GM21723 (cell line): ENCODE data around the gene MIEN1.
A peak's percentile ranks its signal among the peaks of the same experiment; 100 is the strongest.
"Not testable (repeated sequence)": the region's sequence is repeated elsewhere in the genome, so short reads cannot be mapped to it uniquely, and the experiment has no call there.

ENCODE experiments used
- ATAC-seq: cut with Tn5 transposase; IDR thresholded peaks from one replicate; pipeline ENCODE4 v1.9.1; 2021; ENCODE audit warnings: mild to moderate bottlenecking, moderate library complexity; ENCODE audit not compliant: unreplicated experiment

MIEN1 gene

DNA sequence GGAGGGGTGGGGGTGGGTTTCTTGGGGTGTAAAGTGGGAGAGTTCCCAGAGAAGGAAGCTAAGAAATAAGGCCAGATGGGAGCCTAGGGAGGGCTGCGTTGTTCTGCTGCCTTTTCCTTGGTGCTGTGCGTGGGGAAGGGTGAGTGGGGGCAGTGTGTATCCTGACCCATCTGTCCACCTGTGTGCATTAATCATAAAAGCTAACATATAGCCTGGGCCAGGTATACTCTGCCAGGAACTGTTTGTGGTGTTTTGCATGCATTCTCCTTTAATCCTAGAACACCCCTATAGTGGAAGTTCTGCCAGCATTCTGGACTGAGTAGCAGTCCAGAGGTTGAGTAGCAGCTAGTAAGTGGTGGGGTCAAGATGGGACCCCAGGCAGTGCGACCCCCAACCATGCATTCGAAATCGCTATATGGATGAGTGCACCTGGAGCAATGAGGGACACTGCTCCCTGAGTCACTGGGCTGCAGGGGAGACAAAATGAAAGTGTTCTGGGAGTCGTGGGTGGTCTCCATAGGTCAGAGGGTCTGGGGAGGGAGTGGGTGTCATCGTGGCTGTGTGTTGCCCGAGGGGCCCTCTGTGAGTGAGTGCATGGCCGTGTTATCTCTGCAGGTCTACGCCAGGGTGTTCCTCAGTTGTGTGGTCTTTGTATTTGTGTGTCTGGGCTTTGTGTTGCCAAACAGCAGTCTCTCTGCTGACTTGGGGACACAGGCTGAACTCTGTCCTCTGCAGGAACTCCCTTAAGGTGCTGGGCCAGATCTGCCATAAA, 29.1 kb downstream of the MIEN1 start:
- no peak for ATAC-seq

DNA sequence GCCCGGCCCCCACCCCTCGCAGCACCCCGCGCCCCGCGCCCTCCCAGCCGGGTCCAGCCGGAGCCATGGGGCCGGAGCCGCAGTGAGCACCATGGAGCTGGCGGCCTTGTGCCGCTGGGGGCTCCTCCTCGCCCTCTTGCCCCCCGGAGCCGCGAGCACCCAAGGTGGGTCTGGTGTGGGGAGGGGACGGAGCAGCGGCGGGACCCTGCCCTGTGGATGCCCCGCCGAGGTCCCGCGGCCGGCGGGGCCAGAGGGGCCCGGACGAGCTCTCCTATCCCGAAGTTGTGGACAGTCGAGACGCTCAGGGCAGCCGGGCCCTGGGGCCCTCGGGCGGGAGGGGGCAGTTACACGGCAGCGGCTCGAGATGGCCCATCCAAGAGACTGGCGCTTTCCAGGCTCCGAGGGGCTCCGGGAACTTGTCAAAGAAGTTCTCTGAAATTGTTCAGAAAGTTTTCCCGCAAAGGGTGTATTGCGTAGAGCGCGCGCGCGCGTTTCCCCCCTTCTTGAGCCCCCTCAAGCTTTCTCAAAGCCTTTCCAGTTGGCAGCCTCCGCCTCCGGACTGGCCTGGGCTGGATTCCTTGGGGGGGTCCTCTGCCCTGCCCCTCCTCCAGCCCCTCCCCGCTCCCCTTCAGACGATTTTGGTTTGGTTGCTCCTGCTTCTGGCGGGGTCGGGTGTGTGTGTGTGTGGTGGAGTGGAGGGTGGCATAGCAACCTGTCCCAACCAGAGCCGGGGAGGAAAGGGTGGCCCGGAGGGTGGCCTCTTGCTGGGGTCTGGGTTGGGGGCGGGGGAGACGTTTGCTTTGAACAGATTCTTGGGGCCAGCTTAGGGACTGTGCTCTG, 30.0 kb downstream of the MIEN1 start:
- ATAC-seq: no peak

DNA sequence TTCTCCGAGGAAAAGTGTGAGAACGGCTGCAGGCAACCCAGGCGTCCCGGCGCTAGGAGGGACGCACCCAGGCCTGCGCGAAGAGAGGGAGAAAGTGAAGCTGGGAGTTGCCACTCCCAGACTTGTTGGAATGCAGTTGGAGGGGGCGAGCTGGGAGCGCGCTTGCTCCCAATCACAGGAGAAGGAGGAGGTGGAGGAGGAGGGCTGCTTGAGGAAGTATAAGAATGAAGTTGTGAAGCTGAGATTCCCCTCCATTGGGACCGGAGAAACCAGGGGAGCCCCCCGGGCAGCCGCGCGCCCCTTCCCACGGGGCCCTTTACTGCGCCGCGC, 30.5 kb downstream of the MIEN1 start, which contains the start of gene ERBB2:
TSS of gene ERBB2 (plus strand) at position 247 of the 330 bp plus-strand sequence. CDS start 175 bp downstream, outside the sequence.
- ATAC-seq: no peak

DNA sequence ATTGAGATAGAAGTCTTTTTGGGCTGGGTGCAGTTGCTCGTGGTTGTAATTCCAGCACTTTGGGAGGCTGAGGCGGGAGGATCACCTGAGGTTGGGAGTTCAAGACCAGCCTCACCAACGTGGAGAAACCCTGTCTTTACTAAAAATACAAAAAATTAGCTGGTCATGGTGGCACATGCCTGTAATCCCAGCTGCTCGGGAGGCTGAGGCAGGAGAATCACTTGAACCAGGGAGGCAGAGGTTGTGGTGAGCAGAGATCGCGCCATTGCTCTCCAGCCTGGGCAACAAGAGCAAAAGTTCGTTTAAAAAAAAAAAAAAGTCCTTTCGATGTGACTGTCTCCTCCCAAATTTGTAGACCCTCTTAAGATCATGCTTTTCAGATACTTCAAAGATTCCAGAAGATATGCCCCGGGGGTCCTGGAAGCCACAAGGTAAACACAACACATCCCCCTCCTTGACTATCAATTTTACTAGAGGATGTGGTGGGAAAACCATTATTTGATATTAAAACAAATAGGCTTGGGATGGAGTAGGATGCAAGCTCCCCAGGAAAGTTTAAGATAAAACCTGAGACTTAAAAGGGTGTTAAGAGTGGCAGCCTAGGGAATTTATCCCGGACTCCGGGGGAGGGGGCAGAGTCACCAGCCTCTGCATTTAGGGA, 31.0 kb downstream of the MIEN1 start:
- ATAC-seq: not testable (repeated sequence)

DNA sequence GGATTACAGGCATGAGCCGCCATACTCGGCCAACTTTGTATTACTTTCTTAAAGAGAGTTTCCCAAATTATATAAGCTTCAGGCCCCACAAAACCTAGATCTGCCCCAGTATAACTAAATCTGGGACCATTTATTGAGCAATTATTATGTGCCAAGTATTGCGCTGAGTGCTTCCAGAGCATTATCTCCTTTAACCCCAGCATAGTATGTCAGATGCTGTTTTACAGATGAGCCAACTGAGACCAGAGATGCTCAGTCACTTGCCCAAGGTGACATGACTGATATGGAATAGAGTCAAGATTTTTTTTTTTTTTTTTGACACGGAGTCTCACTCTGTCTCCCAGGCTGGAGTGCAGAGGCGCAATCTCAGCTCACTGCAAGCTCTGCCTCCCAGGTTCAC, 32.4 kb downstream of the MIEN1 start:
- no peak for ATAC-seq

DNA sequence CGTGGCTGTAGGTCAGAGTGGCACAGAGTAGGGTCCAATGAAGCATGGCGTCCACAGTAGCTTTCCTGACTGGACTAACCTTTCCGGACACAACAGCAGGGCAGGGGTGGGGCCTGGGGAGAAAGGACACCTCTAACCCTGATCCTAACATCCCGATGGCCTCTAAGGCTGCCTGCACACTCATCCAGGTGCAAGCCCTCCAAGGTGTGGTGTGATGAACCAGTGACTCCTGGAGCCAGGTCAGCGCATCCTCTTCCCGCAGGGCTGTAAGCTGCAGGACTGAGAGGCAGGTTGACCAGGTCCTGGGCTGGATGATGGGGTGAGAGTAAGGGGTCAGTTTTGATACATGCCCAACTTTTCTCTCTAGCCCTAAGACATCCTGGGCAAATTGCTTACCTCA, 33.6 kb downstream of the MIEN1 start:
- ATAC-seq: no peak

DNA sequence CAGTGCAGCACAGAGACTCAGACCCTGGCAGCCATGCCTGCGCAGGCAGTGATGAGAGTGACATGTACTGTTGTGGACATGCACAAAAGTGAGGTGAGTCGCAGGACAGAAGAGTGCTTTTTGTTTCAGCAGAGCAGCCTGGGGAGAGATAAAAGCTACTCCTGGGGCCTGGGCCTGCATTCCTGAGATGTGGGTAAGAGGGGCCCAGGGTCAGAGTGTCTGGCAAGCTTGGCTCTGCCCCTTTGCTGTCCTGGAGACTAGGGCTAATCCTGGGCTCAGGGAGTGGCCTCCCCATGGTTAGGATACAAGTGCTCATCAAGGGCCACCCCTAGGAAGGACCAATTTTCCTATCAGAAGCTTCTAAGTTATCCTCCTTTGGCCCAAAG, 35.2 kb downstream of the MIEN1 start:
- no peak for ATAC-seq

DNA sequence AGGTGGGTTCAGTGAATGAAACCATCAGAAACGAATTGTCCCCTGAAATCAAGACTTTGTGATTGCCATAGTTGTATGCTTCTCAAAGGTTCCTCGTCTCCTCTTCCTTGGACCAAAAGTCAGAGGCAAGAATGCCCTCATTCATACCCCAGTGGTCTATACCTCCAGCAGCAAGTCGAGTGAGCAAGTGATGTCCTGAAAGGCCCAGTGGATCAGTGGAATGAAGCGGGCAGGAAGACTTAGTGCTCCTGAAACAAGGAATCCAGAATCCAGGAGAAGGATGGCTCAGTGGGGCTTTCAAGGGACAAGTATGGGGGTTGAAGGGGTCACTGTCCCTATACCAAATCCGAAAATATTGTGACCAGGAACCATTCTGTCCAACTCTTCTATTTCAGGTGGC, 35.7 kb downstream of the MIEN1 start:
- ATAC-seq: no peak

DNA sequence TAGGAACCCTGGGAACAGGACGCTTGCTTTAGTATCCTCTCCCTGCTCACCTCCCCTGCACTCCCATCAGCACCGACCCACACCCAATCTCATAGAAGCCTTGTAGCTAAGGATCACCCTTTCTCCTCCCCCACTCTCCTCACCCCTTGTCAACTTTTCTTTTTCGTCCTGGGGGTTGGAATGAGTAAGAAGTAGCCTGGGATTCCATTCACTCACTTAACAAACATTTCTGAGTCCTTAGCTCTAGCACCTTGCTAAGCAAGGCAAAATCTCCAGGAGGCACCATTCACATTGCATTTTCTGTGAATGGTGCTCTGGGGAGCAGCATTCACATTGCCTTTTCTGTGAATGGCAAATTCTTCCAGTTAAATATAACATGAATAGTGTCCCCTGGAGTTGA, 41.4 kb downstream of the MIEN1 start:
- no peak for ATAC-seq

DNA sequence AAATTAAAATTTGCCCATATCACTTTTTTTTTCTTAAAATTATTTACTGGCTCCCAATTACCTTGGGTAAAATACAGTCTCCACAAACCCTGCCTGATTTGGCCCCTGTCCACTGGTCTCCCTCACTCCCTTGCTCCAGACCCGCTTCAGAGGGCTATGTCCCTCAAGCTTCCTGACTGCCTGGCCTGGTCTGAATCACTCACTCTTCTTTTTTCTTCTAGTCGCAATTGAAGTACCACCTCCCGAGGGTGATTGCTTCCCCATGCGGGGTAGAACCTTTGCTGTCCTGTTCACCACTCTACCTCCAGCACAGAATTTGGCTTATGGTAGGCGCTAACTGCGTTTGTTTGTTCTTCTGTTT, 41.9 kb downstream of the MIEN1 start:
- ATAC-seq: no peak

DNA sequence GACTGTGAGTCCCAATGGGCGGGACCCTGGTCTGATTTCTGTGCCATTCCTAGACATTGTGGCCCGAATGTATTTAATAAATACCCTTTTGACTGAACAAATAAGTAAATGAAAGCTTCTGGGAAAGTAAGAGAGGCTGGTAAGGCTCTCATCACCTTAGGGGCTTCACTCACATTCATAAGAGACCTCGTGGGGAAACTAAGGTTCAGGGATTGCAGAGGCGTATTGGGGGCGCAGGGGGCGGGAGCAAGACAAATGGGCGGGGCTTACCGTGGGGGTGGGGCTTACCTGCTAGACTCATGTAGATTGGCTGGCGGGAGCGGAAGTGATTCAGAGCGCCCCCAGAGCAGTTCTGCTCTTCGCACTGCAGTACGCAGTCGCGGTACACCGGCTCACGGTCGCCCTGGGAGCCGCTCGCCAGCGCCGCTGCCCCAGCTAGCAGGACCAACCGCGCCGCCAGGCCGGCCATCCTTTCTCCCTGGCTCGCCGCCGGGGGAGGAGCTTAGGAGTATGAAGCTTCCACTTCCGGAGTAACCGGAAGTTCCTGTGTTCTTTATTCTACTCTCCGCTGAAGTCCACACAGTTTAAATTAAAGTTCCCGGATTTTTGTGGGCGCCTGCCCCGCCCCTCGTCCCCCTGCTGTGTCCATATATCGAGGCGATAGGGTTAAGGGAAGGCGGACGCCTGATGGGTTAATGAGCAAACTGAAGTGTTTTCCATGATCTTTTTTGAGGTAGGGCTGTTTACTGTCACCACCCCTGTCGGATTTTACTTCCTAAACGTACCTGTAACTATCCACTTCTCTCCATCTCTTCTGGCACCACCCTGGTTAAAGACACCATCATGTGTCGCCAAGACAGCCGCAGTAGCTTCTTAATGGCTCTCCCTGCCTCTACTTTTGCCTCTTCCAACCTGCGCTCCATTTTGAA, 42.5 kb downstream of the MIEN1 start, which contains the start of gene PGAP3:
TSS of gene PGAP3 (minus strand) at position 512 of the 929 bp plus-strand sequence. CDS start at position 469, 43 bp downstream.
- peak; percentile 81 for ATAC-seq

DNA sequence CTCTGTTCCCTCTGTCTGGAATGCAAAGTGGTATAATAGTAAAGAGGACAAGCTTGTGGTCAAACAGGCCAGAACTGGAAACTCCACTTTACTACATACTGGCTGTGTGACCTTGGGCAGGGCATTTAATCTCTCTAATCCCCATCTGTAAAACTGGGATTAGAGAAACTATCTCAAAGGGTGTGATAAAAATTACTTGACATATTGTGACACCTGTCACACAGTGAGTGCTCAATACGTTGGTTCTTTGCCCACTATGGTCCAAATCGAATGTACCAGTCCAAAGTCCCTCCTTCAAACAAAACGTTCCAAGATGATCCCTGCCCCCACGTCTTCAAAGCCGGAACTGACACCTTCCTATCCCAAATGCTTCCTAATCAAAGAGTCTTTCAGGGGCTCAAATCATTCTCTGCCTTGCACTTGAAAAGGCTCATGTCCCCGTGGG, 43.2 kb downstream of the MIEN1 start:
- no peak for ATAC-seq

DNA sequence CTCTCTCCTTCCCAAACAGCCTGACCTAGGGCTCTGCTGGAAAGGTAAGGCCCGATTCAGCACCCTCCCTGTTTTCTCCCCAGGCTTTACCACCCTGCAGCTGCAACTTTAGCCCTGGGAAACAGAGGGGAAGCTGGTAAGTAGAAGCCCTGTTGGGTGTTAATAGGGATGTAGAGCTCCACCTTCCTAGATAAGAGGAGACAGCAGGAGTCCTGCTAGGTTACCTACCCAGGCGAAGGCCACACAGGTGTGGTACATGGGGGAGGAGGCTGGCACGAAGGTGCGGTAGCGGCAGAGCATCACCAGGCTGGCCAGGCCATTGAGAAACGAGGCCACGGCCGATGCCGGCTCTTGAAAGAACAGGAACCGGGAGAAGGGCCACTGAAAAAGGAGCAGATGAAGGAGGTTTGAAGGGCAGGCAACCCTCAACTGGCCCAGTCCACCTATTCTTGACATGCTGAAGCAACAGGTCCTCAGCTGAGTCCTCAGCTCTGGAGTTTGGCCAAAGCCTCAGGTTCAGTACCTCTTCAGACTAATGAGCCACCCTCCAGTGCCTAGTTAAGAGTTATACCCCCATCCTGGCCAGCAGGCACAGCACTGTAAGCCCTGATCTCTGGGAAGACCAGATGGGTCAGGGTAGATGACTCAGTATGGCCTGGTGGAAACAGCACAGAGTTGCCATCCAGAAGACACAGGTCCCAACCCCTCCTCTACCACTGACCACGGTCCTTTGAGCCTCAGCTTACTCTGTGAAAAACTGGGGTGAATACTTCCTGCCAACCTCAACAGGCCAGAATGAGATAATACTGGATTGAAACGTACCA, 45.8 kb downstream of the MIEN1 start:
- ATAC-seq: no peak

DNA sequence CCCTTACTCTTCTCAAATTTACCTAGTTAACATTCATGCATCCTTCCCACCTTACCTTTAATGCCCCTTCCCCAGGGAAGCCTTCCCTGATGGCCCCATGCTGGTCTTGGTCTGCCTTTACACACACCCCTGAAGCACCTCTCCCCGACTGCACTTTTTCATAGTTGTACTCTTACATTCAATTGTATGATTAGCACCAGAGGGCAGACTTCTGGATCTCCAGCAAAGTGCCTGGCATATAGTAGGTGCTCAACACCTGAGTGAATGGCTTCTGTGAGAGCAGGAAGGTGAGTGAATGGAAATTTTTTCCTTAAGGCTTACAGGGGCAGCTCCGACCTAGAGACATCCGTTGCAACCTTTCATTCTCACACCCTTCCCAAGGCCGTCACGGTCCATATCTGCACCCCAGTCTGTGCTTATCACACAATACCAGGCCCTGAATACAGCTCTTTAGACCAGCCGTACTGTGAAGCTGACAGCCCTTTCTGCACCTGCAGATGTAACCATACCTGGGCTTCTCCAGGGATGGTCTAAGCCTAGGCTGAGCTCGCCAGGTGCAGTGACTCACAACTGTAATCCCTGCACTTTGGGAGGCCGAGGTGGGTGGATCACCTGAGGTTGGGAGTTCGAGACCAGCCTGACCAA, 46.9 kb downstream of the MIEN1 start:
- no peak for ATAC-seq

DNA sequence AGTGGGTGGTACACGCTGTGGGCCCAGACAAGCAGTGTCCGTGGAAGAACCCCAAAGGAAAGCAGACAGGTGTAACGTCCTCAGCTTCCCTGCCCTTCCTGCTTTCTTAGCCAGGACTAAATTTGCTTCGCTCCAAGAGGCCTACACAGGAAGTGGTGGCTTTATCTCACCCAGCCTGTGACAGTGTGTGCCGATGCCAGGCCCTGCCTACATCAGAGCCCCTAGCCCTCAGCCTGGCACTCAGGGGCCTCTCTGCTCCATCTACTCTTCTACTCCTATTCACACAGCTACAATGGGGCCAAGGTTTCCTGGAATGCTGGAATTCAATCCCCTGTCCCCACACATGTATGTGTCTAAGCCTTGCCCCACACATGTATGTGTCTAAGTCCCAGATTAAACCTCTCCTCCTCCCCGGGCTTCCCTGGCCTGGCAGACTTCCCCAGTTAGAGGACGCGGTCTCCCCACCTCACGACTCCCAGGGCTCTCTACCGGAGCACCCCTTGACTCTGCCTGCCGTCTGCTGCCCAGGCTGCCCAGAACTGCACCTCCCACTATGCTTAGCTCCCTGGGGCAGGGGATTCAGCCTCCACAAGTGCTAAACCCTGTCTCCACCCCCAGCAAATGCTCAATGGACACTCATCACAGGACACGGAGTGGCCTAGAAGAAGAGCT, 50.7 kb downstream of the MIEN1 start:
- ATAC-seq: no peak
